Measurements from ENCODE around the gene FOXJ2. TPM values are rescaled to one million over a fixed set of nuclear protein-coding genes. Genes with fewer than 3 reads are reported as not detected.
"Not testable (repeated sequence)": the region's sequence is repeated elsewhere in the genome, so short reads cannot be mapped to it uniquely, and the experiment has no call there.

FOXJ2 gene
- total RNA-seq, 1 donor from 2014 or later, result 15.6 TPM

DNA sequence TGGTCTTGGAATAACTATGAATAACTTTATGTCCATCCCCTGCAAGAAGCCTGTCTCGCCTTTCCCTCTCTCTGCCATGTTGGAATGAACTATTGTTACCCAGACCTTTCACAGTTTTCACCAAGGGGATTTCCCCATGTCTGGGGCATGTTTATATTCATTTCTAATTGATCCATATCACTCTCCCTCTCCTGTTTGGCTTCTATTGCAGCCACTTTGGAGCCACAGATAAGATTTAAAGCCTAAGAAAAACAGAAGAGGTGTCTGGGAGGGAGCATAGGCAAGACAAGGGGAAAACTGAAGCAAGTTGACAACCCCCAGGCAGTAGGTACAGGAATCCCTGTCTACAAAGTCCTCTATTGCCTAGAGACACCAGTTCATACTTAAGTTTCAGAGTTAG is 41.0 kb upstream of the FOXJ2 start:
- H3K4me3 Mint-ChIP-seq, result no peak overlapping the region
- peaks cover 10% of the 10 kb centered on the region for H3K36me3 Mint-ChIP-seq
- H3K4me1 Mint-ChIP-seq (ENCODE audit: unreplicated experiment), result peaks cover 11% of the 10 kb centered on the region
- TF ChIP-seq CTCF (conservative IDR thresholded peaks at IDR 0.05), result no peak
- peaks cover 4% of the 10 kb centered on the region for H3K9me3 Mint-ChIP-seq
- DNase-seq (ENCODE audit: extremely low spot score, unreplicated experiment), result no peak
- no peaks in the 10 kb centered on the region for H3K27me3 Mint-ChIP-seq
- H3K27ac Mint-ChIP-seq, result peak overlapping the region; percentile 68

DNA sequence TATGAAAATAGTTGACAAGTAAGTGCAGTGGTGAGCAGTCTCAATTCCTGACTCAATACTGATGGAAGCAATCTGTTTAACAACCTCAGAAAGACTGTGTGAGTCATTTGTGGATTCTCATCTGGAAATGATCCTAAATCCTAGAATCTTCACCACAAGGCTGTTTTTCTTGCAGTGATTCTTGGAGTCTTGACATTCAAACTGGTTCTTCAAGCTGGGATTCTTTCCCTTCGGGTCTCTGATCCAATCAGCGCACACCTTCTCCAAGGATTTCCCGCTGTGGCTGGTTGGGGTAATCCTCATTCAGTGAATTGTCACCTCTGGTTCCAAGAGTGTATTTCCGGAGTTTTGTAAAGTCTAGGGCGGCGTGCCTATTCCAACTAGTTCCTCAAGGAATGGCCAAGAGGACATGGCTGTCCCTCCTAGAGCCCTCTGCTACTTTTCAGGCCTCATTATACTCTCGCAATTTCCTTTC is 37.7 kb upstream of the FOXJ2 start:
- DNase-seq (ENCODE audit: extremely low spot score, unreplicated experiment), result no peak
- H3K9me3 Mint-ChIP-seq, result peaks cover 4% of the 10 kb centered on the region
- no peak overlapping the region for H3K27ac Mint-ChIP-seq
- H3K4me1 Mint-ChIP-seq (ENCODE audit: unreplicated experiment), result peaks cover 9% of the 10 kb centered on the region
- TF ChIP-seq CTCF (conservative IDR thresholded peaks at IDR 0.05), result no peak
- no peak overlapping the region for H3K4me3 Mint-ChIP-seq
- peaks cover 14% of the 10 kb centered on the region for H3K36me3 Mint-ChIP-seq
- no peaks in the 10 kb centered on the region for H3K27me3 Mint-ChIP-seq

GRCh38 chr12:7995266-7995963 is 37.1 kb upstream of the FOXJ2 start:
- DNase-seq (ENCODE audit: extremely low spot score, unreplicated experiment), result peak; percentile 70
- H3K9me3 Mint-ChIP-seq, result no peaks in the 10 kb centered on the region
- H3K27ac Mint-ChIP-seq, result no peak overlapping the region
- no peaks in the 10 kb centered on the region for H3K27me3 Mint-ChIP-seq
- H3K36me3 Mint-ChIP-seq, result peaks cover 7% of the 10 kb centered on the region
- no peak overlapping the region for H3K4me3 Mint-ChIP-seq
- peak; percentile 89 for TF ChIP-seq CTCF (conservative IDR thresholded peaks at IDR 0.05)
- H3K4me1 Mint-ChIP-seq (ENCODE audit: unreplicated experiment), result peaks cover 4% of the 10 kb centered on the region

- H3K27me3 Mint-ChIP-seq, result not testable (repeated sequence)
Observed at GRCh38 chr12:8000827-8001226, 31.7 kb upstream of the FOXJ2 start.

DNA sequence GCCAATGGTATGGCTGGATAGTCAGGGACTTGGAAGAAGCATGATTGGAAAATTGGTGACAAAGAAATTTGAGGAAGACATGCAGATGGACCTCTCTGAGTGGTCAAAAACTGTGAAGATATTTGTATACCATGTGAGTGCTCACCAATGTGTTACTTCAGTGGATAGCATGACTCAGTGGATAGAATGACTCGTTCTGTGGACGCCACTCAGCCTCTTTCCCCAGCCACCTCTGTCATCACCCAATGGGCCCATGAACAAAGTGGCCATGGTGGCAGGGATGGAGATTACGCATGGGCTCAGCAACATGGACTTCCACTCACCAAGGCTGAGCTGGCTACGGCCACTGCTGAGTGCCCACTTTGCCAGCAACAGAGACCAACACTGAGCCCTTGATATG is 31.0 kb upstream of the FOXJ2 start:
- H3K4me3 Mint-ChIP-seq; H3K27me3 Mint-ChIP-seq; H3K36me3 Mint-ChIP-seq; DNase-seq (ENCODE audit: extremely low spot score, unreplicated experiment); H3K4me1 Mint-ChIP-seq (ENCODE audit: unreplicated experiment); H3K9me3 Mint-ChIP-seq; H3K27ac Mint-ChIP-seq: not testable (repeated sequence)

More at GRCh38 chr12:8000827-8001226, 31.7 kb upstream of the FOXJ2 start:
- not testable (repeated sequence) for H3K4me3 Mint-ChIP-seq; DNase-seq (ENCODE audit: extremely low spot score, unreplicated experiment); H3K9me3 Mint-ChIP-seq; H3K4me1 Mint-ChIP-seq (ENCODE audit: unreplicated experiment); H3K27ac Mint-ChIP-seq
- H3K36me3 Mint-ChIP-seq, result peaks cover 12% of the 10 kb centered on the region

DNA sequence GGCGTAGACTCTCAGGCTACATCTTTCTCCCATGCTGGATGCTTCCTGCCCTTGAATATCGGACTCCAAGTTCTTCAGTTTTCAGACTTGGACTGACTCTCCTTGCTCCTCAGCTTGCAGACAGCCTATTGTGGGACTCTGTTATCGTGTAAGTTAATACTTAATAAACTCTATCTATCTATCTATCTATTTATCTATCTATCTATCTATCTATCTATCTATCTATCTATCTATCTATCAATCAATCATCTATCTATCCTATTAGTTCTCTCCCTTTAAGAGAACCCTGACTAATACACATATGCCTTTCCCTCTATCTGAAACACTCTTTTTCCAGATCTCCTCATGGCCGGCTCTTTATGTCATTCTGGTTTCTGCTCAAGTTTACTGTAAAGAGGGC is 27.6 kb upstream of the FOXJ2 start:
- H3K4me3 Mint-ChIP-seq; H3K27ac Mint-ChIP-seq; H3K36me3 Mint-ChIP-seq; H3K4me1 Mint-ChIP-seq (ENCODE audit: unreplicated experiment); DNase-seq (ENCODE audit: extremely low spot score, unreplicated experiment); H3K27me3 Mint-ChIP-seq; H3K9me3 Mint-ChIP-seq: not testable (repeated sequence)

DNA sequence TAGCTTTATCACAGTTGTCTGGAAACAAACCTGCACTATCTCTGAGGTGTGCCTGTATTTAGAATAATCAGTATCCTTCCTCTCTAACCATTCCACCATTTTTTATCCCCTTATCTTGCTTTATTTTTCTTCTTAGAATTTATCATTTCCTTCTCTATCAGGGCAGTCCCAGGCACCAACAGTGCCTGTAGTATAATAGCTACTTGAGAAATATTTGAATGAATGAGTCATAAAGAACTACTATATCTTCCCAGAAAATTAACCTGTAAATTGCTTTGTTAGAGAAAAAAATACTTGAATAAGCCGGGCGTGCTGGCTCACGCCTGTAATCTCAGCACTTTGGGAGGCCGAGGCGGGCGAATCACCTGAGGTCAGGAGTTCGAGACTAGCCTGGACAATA is 21.2 kb upstream of the FOXJ2 start:
- DNase-seq (ENCODE audit: extremely low spot score, unreplicated experiment), result no peak
- Mint-ChIP-seq H3K27ac (peak overlapping the region; percentile 17), H3K4me3 (no peak overlapping the region), H3K27me3 (peaks cover 32% of the 10 kb centered on the region), H3K36me3 (peaks cover 3% of the 10 kb centered on the region), H3K9me3 (peaks cover 4% of the 10 kb centered on the region), H3K4me1 (ENCODE audit: unreplicated experiment) (no peaks in the 10 kb centered on the region)
- TF ChIP-seq CTCF (conservative IDR thresholded peaks at IDR 0.05), result no peak
